HG02943 (cell line): Measurements from ENCODE around the gene REP15.
"Not testable (repeated sequence)": the region's sequence is repeated elsewhere in the genome, so short reads cannot be mapped to it uniquely, and the experiment has no call there.

Experiments
- ATAC-seq: cut with Tn5 transposase; IDR thresholded peaks from one replicate; pipeline ENCODE4 v1.9.1; 2021; ENCODE audit warnings: mild to moderate bottlenecking, low read depth, moderate library complexity; ENCODE audit not compliant: unreplicated experiment

Gene REP15, protein sequence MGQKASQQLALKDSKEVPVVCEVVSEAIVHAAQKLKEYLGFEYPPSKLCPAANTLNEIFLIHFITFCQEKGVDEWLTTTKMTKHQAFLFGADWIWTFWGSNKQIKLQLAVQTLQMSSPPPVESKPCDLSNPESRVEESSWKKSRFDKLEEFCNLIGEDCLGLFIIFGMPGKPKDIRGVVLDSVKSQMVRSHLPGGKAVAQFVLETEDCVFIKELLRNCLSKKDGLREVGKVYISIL

DNA sequence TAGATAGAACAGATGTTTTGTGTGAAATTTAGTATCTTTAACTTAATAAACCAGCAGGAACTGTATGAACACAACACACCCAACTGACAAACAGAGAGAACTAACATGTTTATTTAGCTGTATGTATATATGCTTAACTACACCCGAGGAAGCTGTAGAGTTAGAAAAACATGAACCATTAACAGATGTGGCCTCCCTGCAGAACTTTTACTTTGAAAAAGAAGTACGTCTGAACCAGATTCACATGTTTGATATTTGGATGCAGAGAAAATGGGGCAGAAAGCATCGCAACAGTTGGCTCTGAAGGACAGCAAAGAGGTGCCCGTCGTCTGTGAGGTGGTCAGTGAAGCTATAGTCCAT lies at the start of gene REP15:
TSS of gene REP15 (plus strand) at position 155 of the 360 bp plus-strand sequence. CDS start at position 271, 116 bp downstream.
- ATAC-seq = no peak

DNA sequence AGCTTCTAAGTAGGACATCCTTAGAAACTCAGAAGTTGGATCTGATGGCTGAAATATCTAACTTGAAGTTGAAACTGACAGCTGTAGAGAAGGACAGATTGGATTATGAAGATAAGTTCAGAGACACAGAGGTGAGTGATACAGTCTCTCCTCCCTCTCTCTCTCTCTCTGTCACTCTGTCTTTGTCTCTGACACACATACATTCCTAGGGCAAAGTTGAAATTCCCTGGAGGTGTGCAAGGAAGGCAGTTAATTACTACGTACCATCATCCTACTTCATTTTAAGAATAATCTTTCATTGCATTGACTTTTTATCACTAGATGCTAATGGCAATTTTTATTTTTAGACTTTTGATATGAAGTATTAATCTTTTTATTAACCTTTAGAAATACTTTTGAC lies 46.2 kb upstream of the REP15 start:
- no peak for ATAC-seq

DNA sequence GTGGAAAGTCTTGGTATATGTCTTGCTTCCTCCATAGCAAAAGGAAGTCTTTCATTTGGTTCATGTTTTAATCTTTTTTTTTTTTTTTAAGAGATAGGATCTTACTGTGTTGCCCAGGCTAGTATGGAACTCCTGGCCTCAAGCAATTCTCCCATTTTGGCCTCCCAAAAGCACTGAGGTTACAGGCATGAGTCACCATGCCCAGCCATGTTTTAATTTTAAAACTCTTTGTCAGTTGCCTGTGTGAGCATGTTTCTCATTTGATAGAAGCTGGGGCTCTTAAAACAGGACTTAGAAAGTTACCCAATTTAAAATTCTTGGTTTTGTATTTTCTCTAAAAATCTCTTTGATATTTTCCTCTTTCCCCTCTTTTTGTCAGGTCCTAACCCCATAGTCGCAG lies 45.0 kb upstream of the REP15 start:
- no peak for ATAC-seq

DNA sequence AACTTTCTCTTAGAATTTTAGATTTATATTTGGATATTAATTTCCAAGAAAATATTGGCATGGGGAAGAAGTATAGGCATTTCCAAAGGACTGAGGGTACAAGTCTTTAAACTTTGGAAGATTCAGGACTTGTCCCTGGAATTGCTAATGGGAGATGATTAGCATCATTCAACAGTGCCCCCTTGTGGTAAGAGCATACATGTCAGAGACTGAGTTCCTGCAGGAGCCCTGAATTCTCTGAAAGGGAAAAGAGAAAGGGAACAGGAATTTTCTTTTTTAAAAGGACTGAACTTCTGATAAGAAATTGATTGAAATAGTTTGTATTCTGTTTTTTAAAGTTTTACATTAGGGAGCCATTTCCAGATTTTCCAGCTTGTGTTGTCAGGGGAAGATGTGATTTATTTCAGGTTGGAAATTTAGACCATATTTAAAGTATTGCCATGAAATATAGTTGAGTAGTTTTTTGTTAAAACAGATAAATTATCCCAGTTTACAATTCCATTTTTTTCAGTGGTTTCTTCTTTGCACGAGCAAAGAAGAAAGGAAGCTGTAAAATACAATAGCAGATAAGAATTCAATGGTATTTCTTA lies 44.0 kb upstream of the REP15 start:
- ATAC-seq = no peak

DNA sequence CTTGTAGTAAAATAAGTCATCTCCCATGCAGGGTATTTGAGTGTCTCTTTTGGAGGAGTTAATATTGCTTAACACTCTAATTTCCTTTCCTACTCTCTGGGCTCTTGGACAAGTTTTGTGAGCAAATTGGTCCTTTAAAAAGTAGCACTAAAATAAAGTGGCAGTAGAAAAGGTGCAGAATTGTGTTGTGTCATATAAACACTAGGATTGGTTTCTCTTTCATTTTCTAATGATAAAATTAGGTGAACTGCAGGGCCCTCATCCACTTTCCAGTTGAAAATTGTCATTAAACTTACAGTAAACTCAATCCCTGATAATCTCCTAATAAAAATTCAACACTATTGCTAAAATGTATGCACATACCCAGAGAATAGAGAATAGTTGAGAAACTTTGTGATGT lies 42.6 kb upstream of the REP15 start:
- ATAC-seq = no peak

DNA sequence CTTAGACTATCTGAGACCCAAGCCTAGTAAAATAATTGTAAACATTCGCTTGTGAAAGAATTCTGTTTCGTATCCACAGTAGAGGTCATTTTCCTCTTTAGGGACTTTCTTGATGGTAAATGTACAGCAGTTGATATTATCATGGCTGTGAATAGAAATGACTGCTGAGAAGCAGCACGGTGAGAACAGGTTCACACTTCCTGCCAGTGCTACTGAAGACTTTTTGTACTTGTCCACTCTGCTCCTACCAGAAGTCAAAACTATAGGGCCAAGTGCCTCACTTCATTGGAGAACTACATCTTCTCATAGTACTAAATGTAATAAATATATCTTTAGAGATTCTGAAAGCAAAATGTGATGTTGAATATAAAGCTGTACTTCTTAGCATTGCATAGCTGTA lies 40.8 kb upstream of the REP15 start:
- ATAC-seq = not testable (repeated sequence)

DNA sequence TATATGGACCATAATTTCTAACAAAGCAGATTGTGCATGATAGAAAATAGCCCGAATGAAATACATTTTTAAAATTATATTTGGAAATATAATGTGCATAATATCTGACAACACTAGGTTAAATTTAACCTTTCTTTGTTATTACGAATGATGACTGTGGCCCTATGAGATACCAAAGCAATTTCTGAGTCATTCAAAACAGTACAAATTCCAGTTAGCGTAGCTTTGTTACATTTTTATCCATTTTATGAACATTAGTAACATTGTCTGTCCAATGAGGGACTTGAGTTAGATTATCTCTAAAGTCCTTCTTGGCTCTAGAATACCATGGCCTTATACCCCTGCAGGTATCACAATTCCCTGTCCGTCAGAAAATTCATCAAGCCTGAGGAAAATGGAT lies 39.0 kb upstream of the REP15 start:
- ATAC-seq = no peak

DNA sequence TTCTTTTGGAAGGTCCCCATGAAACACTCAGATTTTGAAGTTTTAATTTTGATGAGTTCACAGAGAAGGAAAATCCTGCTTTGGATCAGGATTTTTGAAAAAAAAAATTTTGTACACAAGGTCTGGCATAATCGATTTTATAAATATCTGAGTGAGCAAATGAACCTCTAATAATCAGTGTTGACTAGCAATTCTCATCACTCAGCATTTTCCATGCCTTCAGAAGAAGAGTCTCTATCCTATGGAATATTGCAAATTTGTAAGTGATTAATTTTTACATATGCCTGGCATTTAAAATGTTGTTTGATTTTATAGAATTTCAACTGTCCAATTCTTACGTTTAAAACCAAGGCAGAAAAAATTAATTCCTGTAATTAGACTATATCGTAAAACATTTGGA lies 30.5 kb upstream of the REP15 start:
- ATAC-seq = no peak

DNA sequence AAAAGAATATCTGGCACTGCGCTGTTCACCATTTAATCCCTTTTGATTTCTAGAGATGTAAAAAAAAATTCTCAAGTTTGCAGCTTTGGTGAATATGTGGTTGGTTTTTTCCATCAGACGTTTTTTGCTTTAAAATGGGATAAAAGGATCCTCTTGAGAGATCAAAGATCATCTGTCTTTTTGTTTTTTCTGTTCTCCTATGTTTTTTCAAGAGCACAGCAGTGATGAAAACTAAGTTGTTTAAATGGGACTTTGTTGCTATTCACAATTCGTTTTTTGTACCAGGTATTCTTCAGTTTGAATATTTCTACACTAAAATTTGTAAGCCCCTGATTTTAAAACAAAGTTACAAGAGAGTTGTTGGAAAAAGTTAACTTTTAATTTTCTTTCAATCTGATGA lies 29.7 kb upstream of the REP15 start:
- ATAC-seq = no peak

DNA sequence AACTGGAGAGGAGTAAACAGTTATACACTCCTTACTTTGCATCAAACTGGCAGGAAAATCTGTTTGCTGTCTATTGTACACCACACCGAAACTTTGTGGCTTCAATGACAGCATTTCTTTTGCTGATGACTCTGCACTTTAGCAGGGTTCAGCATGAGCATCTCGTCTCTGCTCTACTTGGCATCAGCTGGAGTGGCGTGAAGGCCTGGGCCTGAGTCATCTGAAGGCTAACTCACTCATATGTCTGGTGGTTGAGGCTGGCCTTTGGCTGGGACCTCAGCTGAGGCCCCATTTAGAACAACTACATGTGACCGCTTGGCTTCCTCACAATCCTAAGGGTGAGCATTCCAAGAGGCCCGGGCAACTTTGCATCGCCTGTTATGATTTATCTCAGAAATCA lies 28.7 kb upstream of the REP15 start:
- no peak for ATAC-seq

DNA sequence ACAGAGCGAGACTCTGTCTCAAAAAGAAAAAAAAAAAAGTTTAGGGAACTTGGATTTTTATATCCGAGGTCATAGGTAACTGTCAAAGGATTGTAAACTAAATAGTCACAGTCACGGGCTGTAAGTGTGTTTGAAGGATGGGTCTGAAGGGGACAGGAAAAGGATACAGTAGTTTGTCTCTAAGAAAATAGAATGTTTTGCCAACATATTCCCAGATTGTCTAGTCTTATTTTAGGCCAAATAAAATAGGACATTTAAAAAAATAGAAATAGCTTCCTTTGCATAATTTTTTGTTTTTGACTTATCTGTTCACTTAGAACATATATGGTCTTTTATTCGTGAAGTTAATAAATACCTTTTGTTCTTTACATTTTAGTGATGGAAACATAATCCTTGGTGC lies 24.2 kb upstream of the REP15 start:
- no peak for ATAC-seq

DNA sequence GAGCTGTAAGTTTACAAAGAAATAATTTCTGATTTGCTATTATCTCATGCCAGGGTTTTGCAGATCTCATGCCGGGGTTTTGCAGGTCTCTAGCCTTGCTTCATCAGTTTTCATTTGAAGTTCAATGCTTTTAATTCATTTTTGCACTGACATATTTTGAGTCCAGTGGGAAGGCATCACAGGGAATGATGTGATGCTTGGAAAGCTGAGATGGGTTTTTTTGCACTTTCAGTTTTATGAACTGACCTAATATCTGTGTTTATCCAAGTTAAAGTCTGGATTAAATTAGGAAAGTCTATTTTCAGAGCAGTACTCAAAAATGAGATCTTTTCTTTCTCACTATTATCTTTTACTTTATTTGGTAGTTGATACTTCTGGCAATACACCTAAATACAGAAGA lies 23.6 kb upstream of the REP15 start:
- no peak for ATAC-seq

DNA sequence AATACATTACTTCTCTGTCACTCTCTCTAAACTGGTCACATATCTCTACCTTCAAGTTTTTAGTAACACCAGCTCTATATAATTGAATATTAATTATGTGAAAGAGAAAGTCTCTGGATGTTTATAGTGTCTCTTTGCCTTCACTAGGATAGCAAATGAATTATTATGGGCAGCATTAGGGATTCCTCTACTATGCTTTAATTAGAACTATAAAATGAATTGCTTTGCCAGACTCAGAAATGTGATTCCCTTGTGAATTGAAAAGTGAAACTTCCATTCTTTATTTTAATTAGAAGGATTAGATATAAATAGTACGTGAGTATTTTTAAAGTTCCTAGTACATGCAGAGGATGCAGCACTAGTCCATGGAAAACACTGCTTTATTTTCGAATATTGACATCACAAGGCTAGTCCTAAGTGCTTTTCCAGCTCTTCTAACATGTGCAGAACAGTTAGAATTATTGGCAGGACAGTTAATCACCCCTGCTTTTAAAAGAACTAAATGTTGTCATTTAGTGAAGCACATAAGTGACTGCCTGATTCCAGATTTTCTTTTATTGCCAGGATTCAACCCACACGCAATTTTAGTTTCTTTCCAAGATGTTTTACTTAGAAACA lies 23.0 kb upstream of the REP15 start:
- ATAC-seq = no peak

DNA sequence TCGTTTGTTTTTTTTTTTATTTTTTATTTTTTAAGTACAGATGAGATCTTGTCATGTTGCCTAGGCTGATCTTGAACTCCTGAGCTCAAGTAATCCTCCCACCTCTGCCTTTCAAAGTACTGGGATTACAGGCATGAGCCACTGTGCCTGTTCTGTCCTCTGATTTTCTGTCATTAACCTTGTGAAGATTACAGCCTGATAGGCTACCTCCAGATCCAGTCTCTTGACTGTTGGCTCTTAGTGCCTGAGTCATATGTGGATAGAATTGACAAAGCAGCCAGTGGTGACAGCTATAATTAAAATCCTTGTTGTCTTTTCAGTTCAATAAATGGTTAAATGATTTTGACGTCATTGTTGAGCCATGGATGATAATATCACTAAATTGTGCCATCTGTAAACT lies 21.3 kb upstream of the REP15 start:
- ATAC-seq = no peak

DNA sequence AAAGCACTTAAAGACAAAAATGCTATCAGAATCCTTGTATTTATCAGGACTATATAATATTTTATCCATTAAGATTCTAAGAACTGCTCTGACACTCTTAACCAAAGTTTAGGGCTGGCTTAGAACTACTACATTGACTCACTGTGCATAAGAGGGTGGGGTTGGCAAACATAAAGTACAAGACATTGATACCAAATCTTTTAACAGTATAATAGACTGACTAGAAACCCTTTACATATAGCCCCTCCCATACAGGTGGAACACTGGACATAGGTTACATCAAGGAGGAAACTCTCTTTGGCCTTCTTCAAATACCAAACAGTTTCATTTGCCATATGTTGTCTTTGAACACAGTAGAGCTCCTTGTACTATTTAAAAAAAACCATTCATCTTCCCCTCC lies 15.6 kb upstream of the REP15 start:
- no peak for ATAC-seq

DNA sequence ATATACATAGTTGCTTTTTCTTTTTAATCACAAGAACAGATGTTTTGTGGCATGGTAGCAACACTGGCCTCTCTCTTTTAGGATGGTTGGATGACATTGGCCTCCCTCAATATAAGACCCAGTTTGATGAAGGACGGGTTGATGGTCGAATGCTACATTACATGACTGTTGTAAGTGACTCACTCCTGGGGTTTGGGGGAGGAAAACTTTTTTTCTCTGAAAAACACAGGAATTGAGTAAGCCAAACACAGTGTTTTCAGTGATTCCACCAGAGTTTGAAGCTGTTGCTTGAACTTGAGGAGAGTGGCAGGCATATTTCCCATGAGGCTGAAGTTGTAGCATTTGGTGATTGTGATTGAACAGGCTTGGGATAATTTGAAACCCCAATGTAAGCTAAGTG lies 13.7 kb upstream of the REP15 start:
- no peak for ATAC-seq

DNA sequence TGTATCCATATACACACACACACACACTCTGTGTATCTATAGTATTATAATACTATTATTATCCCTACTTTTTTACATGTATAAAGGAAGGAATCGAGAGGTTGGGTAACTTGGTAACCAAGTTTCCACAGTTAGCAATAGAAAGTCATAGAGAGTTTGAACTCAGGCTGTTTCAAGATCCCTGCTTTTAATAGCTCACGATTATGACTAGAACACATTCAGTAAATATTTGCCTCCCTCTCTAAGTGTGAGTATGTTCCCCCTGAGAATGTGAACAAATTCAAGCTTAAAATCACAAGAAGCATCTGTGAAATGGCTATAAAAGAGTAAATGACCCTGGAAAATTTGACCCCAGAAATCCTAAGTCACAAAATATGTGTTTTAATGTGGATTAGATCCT lies 11.0 kb upstream of the REP15 start:
- no peak for ATAC-seq

DNA sequence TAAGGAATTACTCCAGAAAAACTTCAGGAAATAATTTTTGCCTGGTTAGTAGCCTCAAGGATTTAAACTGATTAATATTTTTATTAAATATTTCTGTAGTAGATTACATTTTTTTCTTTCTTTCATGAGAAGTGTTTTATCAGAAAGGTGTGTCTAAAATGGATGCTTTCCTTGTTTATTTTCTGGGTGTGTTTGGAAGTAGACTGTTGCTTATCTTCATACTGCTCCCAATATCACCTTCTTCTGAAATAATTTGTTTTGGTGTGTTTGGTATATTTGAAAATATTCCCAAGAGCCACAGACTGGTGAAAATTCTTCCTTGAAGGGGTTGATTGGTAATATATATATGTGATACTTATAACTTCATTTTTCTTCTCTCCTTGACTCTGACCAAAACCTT lies 10.1 kb upstream of the REP15 start:
- no peak for ATAC-seq

DNA sequence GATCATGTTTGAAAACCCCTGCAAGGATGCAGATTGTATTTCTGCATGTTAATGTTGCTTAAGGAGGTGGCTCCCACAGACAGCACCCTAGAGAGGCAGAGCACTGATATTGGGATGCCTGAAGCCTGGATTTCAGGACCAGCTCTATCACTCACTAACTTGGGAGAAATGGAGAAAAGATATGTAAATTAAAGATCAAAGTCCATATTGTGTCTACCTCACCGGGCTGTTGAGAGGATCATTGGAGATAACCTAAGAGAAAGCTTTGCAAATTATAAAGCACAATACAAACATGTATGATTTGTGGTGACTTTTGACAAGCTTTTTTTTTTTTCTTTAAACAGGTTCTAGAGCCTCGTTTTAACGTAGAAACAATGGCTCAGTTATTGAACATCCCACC lies 7.6 kb upstream of the REP15 start:
- no peak for ATAC-seq

DNA sequence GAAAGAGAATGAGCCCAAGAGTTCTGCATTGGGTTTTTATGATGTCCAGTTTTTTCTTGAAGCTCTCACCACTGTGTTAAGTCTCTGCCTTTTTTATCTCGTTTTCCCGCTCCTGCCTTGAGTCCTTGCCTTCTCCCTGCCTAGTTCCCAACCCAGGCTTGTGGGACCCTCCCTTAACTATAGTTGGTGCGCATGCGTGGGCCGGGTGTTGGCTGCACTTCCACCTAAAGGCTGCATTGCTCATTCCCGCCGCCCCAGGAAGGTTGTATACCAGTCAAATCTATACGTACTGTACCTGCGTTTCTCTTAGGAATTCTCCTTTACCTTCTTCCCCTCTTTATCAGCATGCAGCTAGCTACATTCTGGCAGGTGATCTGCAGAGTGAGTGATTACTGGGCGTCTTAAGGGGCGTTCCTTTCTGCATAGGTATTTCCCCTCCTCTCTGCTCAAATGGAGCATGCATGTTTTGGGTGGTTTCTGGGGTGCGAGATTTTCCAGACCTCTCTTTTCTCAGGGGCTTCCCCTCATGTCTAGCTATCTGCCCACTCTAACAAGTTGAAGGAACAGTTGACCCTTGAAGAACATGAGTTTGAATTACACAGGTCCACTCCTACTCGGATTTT lies 6.6 kb upstream of the REP15 start:
- no peak for ATAC-seq

DNA sequence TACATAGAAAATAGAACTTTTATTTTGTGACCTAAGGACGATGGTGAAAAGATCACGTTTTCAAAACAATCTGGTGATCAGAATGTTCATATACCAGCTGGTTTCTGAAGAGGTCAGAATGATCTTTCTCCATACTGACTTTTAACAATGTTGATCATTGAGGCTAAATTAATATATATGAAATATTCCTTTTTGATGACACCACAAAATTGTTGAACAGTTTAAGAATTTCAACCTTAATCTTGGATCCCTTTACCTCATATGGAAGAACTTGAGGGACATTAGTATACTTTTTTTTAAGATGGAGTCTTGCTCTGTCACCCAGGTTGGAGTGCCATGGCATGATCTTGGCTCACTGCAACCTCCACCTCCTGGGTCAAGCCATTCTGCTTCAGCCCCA lies 2.8 kb upstream of the REP15 start:
- no peak for ATAC-seq
